ENCODE data around the gene ISG15. TPM values are rescaled to one million over a fixed set of nuclear protein-coding genes. Genes with fewer than 3 reads are reported as not detected.

The ISG15 gene
- total and polyA plus RNA-seq, 9 of the 15 experiments (the other 6 are each of a cell fraction or from before 2014, with no cell fraction given), result 0.40 to 58.3 (median 12.2) TPM

GRCh38 chr1:1000357-1001056 lies 12.8 kb upstream of the ISG15 start (continued):
- no peak for TF ChIP-seq MYBL2 (IDR thresholded peaks at IDR 0.05; ENCODE audit: low read depth)
- no peak; the same call in 1 of the 2 replicates for TF ChIP-seq MYBL2 (CRISPR knock-in tag; IDR thresholded peaks at IDR 0.05; ENCODE audit: borderline replicate concordance)
- peak; percentile 91; the same call in 1 of the 2 replicates for TF ChIP-seq ZNF76 (CRISPR knock-in tag; IDR thresholded peaks at IDR 0.05; ENCODE audit: borderline replicate concordance)
- peak; percentile 86; the same call in 1 of the 2 replicates for TF ChIP-seq HLTF (IDR thresholded peaks at IDR 0.05)
- peak; percentile 86 for TF ChIP-seq ERF (CRISPR knock-in tag; IDR thresholded peaks at IDR 0.05)
- TF ChIP-seq ZNF830 (CRISPR knock-in tag; IDR thresholded peaks at IDR 0.05), result no peak
- TF ChIP-seq ZNF586 (CRISPR knock-in tag; conservative IDR thresholded peaks at IDR 0.05), result no peak
- TF ChIP-seq SNRNP70 (optimal IDR thresholded peaks at IDR 0.05; ENCODE audit: low read depth, low read length), result no peak
- no peak for TF ChIP-seq KDM5B (IDR thresholded peaks at IDR 0.05; ENCODE audit: insufficient replicate concordance, low read depth, low read length)
- TF ChIP-seq SAP30 (IDR thresholded peaks at IDR 0.05; ENCODE audit: borderline replicate concordance, insufficient read depth, low read depth, low read length, poor library complexity, severe bottlenecking), result peak; percentile 50
- TF ChIP-seq ZNF444 (CRISPR knock-in tag; IDR thresholded peaks at IDR 0.05), result no peak
- TF ChIP-seq HEY1 (CRISPR knock-in tag; IDR thresholded peaks at IDR 0.05; ENCODE audit: borderline replicate concordance), result no peak
- no peak for TF ChIP-seq MAFF (IDR thresholded peaks at IDR 0.05; ENCODE audit: low read length)
- TF ChIP-seq ZKSCAN8 (CRISPR knock-in tag; IDR thresholded peaks at IDR 0.05), result no peak
- no peak for TF ChIP-seq SRSF7 (optimal IDR thresholded peaks at IDR 0.05; ENCODE audit: low read depth, low read length)
- TF ChIP-seq PHF8 (IDR thresholded peaks at IDR 0.05; ENCODE audit: borderline replicate concordance, low read length), result peak; percentile 74; the same call in 1 of the 2 replicates
- TF ChIP-seq BRD4 (IDR thresholded peaks at IDR 0.05), result no peak; the same call in 1 of the 2 replicates
- TF ChIP-seq ARID2 (IDR thresholded peaks at IDR 0.05), result no peak
- TF ChIP-seq KAT8 (IDR thresholded peaks at IDR 0.05; ENCODE audit: low read depth), result no peak
- no peak for TF ChIP-seq ZNF551 (CRISPR knock-in tag; IDR thresholded peaks at IDR 0.05)
- peak; percentile 63 for TF ChIP-seq PML (IDR thresholded peaks at IDR 0.05; ENCODE audit: low read length)
- TF ChIP-seq ZNF780A (CRISPR knock-in tag; IDR thresholded peaks at IDR 0.05), result no peak
- TF ChIP-seq ZNF277 (CRISPR knock-in tag; IDR thresholded peaks at IDR 0.05; ENCODE audit: borderline replicate concordance), result no peak
- peak; percentile 70 for TF ChIP-seq ETV5 (CRISPR knock-in tag; IDR thresholded peaks at IDR 0.05; ENCODE audit: low read depth)
- no peak for TF ChIP-seq ILK (tag; IDR thresholded peaks at IDR 0.05; ENCODE audit: borderline replicate concordance, low read depth)
- peak; percentile 95 for TF ChIP-seq RBFOX2 (IDR thresholded peaks at IDR 0.05; ENCODE audit: low read depth, low read length)
- TF ChIP-seq HNRNPK (IDR thresholded peaks at IDR 0.05; ENCODE audit: low read depth, low read length, poor library complexity, severe bottlenecking), result no peak
- TF ChIP-seq SLC30A9 (CRISPR knock-in tag; IDR thresholded peaks at IDR 0.05), result no peak
- TF ChIP-seq MAZ (CRISPR knock-in tag; conservative IDR thresholded peaks at IDR 0.05 in 1 of 2, IDR thresholded peaks at IDR 0.05 in 1 of 2), result peak; percentile 73 to 82; a peak in 3 of 4 replicates
- TF ChIP-seq HMGN3 (IDR thresholded peaks at IDR 0.05; ENCODE audit: borderline replicate concordance, extremely low read depth, insufficient read length, low read depth, low read length), result peak; percentile 97
